A549 (cell line): Measurements from ENCODE around the gene COX7A2L.

Source experiments
- BHLHE40 ChIP-seq: IDR thresholded peaks from 2 replicates; pipeline ENCODE4 v1.6.1; 2012; ENCODE audit warnings: low read depth, low read length, inconsistent platforms
- JUN ChIP-seq, 2 experiments: fragments of >200 bp; sonication (Bioruptor Twin); formaldehyde crosslinking; IDR thresholded peaks; 2 replicates in 1 of 2; 3 replicates in 1 of 2; pipeline ENCODE4 v1.6.1; 2016 to 2017
- JUNB ChIP-seq: fragments of >200 bp; sonication (Bioruptor Twin); formaldehyde crosslinking; IDR thresholded peaks from 2 replicates; pipeline ENCODE4 v1.6.1; 2016
- MYC ChIP-seq: IDR thresholded peaks from 2 replicates; pipeline ENCODE4 v1.6.1; 2012; ENCODE audit warnings: mild to moderate bottlenecking, inconsistent platforms, low read length, improper control_type of control experiment, borderline replicate concordance
- NPAS2 ChIP-seq: fragments of 250-450 bp; sonication (Bioruptor Pico); IDR thresholded peaks from 2 replicates; pipeline ENCODE4 v1.8.0; 2022; ENCODE audit warnings: mild to moderate bottlenecking, moderate library complexity, borderline replicate concordance
- POLR2A ChIP-seq: IDR thresholded peaks from 2 replicates; pipeline ENCODE4 v1.6.1; 2012; ENCODE audit warnings: mild to moderate bottlenecking, low read length
- ZC3H11A ChIP-seq: fragments of 450-650 bp; IDR thresholded peaks from 2 replicates; pipeline ENCODE4 v1.6.1; 2014; ENCODE audit warnings: antibody characterized with exemption, mild to moderate bottlenecking
- TF ChIP-seq, protein P1 (sequence below): fragments of >200 bp; sonication (Bioruptor Twin); formaldehyde crosslinking; IDR thresholded peaks from 3 replicates; pipeline ENCODE4 v1.5.1; 2016

DNA sequence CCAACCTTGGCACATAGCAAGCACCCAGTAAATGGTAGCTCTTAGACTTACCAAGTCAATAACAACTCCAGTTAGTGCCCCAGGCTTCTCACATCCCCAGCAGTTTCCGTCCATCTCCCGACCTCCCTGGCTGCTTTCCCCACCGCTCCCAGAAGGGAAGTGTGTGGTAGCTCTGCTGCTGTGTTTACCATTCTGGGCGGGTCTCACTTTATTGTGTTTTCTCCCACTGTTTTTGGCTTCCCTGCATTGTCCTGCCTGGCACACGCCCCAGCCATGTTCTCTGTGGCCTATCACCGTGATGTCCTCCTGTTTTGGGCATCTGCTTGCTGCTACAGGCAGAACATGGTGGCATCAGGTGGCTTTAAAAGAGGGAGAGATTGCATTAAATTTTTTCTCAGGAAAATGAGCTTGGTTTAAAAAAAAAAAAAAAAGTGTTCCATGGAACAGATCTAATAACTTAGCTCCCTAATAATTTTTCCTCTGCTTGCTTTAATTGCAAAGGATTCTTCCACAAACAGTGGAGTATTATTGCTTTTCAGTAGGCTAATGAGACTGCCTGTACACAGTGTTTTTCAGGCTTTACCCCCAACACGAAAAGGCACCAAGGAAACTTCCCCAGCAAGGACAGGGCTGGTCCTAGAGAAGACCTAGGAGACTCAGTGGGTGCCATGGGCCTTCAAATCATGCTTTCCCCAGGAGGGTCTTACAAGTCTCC is 8.0 kb upstream of the COX7A2L start:
- no peak for TF ChIP-seq JUN (IDR thresholded peaks at IDR 0.05)
- TF ChIP-seq, protein P1, sequence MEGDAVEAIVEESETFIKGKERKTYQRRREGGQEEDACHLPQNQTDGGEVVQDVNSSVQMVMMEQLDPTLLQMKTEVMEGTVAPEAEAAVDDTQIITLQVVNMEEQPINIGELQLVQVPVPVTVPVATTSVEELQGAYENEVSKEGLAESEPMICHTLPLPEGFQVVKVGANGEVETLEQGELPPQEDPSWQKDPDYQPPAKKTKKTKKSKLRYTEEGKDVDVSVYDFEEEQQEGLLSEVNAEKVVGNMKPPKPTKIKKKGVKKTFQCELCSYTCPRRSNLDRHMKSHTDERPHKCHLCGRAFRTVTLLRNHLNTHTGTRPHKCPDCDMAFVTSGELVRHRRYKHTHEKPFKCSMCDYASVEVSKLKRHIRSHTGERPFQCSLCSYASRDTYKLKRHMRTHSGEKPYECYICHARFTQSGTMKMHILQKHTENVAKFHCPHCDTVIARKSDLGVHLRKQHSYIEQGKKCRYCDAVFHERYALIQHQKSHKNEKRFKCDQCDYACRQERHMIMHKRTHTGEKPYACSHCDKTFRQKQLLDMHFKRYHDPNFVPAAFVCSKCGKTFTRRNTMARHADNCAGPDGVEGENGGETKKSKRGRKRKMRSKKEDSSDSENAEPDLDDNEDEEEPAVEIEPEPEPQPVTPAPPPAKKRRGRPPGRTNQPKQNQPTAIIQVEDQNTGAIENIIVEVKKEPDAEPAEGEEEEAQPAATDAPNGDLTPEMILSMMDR = no peak
- no peak for TF ChIP-seq JUNB
- no peak for TF ChIP-seq ZC3H11A
- TF ChIP-seq POLR2A = no peak
- no peak for TF ChIP-seq MYC
- TF ChIP-seq NPAS2 (CRISPR knock-in tag) = no peak
- TF ChIP-seq BHLHE40 = no peak
